CD8-positive, alpha-beta memory T cell (primary cell): Measurements from ENCODE around the gene CETP. TPM values are rescaled to one million over a fixed set of nuclear protein-coding genes. Genes with fewer than 3 reads are reported as not detected.

Experiments used
- CTCF ChIA-PET: fragments of 350-600 bp; sonication (Branson Sonifier 250); formaldehyde crosslinking; loops from one replicate; lab custom pipeline; 2021; ENCODE audit warnings: antibody characterized with exemption; lab: Charles Lee
- POLR2A ChIA-PET: fragments of 350-600 bp; sonication (Branson Sonifier 250); formaldehyde crosslinking; loops from one replicate; lab custom pipeline; 2021; ENCODE audit warnings: antibody characterized with exemption; lab: Charles Lee
- DNase-seq, 5 donors: peaks; one replicate each; pipeline versions ENCODE4 v3.0.0 to v3.0.0-alpha.2; 2020 to 2022; ENCODE audit warnings: mixed read lengths in 1 of 5
- H3K27ac ChIP-seq: one replicate; pipeline ENCODE4 v1.7.0; 2013; ENCODE audit warnings: low read depth, mild to moderate bottlenecking, low read length, moderate library complexity
- H3K27me3 ChIP-seq: 2 replicates; pipeline ENCODE4 v1.7.0; 2013; ENCODE audit warnings: low read length, mild to moderate bottlenecking; ENCODE audit not compliant: insufficient read depth, poor library complexity, severe bottlenecking
- H3K36me3 ChIP-seq: 2 replicates; pipeline ENCODE4 v1.7.0; 2013; ENCODE audit warnings: mild to moderate bottlenecking, low read length, moderate library complexity; ENCODE audit not compliant: insufficient read depth
- H3K4me1 ChIP-seq: 2 replicates; pipeline ENCODE4 v1.7.0; 2013; ENCODE audit warnings: mild to moderate bottlenecking, low read length, moderate library complexity; ENCODE audit not compliant: insufficient read depth
- H3K4me3 ChIP-seq: 2 replicates; pipeline ENCODE4 v1.7.0; 2013; ENCODE audit warnings: mild to moderate bottlenecking, low read length
- H3K9me3 ChIP-seq: 2 replicates; pipeline ENCODE4 v1.7.0; 2013; ENCODE audit warnings: mild to moderate bottlenecking, low read length
- H3K27ac Mint-ChIP-seq, 8 donors: one replicate each; pipeline ENCODE4 v1.8.0; 2020 to 2021; ENCODE audit warnings: mixed read lengths in 8 of 8, mild to moderate bottlenecking in 6 of 8, inconsistent platforms in 3 of 8, moderate library complexity in 3 of 8
- H3K27me3 Mint-ChIP-seq, 2 donors: one replicate each; pipeline ENCODE4 v1.8.0; 2020 to 2021; ENCODE audit warnings: mixed read lengths in 2 of 2, mild to moderate bottlenecking in 1 of 2, moderate library complexity in 1 of 2
- H3K36me3 Mint-ChIP-seq, 3 donors: one replicate each; pipeline ENCODE4 v1.8.0; 2020 to 2021; ENCODE audit warnings: mixed read lengths in 3 of 3, inconsistent platforms in 1 of 3, mild to moderate bottlenecking in 1 of 3
- H3K4me1 Mint-ChIP-seq, 3 donors: one replicate each; pipeline ENCODE4 v1.8.0; 2020 to 2021; ENCODE audit warnings: mixed read lengths in 3 of 3, inconsistent platforms in 1 of 3, mild to moderate bottlenecking in 1 of 3
- H3K4me3 Mint-ChIP-seq, 7 donors: one replicate each; pipeline ENCODE4 v1.8.0; 2020 to 2021; ENCODE audit warnings: mixed read lengths in 7 of 7, mild to moderate bottlenecking in 6 of 7, moderate library complexity in 4 of 7, inconsistent platforms in 2 of 7
- H3K9me3 Mint-ChIP-seq, 5 donors: one replicate each; pipeline ENCODE4 v1.8.0; 2020 to 2022; ENCODE audit warnings: mixed read lengths in 5 of 5, mild to moderate bottlenecking in 3 of 5, moderate library complexity in 2 of 5, inconsistent platforms in 1 of 5
- polyA plus RNA-seq: library from polyadenylated mRNA; unstranded; fragments of 300-500 nt; fragmentation: Illumina TruSeq; gene quantifications from one replicate; pipeline ENCODE4 v1.2.3, GENCODE V29; 2021
- total RNA-seq, 2 experiments: library from RNA; stranded (reverse); gene quantifications; one replicate each; pipeline ENCODE4 v1.2.3, GENCODE V29; 2021

Gene CETP
- total and polyA plus RNA-seq, 3 experiments from 2014 or later = not detected

- Mint-ChIP-seq H3K9me3 (no peaks in the 10 kb centered on the region), H3K27ac (peak overlapping the region in 2 of 8 donors; percentile 42 to 84), H3K36me3 (peaks cover 0 to 2% (median 0%) of the 10 kb centered on the region in 3 donors), H3K4me1 (peaks cover 14 to 16% (median 14%) of the 10 kb centered on the region in 3 donors), H3K27me3 (peaks cover 0 to 7% of the 10 kb centered on the region in 2 donors), H3K4me3 (no peak overlapping the region)
- Histone ChIP-seq H3K9me3 (no peaks in the 10 kb centered on the region), H3K27me3 (no peaks in the 10 kb centered on the region), H3K36me3 (no peaks in the 10 kb centered on the region), H3K4me1 (peaks cover 15% of the 10 kb centered on the region), H3K4me3 (no peak overlapping the region), H3K27ac (no peak overlapping the region)
- DNase-seq = no peak
- ChIA-PET POLR2A (interaction anchor here (0.5 kb wide), 1 partner anchor 12 kb away, joined by 3 read pairs; no protein-coding TSS in a partner anchor), CTCF (interaction anchor here (1.1 to 1.7 kb wide), 2 partner anchors 8 to 15 kb away, joined by 3 to 4 read pairs; no protein-coding TSS in a partner anchor)
Measured at GRCh38 chr16:56919099-56919800, 42.5 kb upstream of the CETP start.

GRCh38 chr16:56921571-56921970 lies 40.2 kb upstream of the CETP start:
- H3K27ac Mint-ChIP-seq = peak overlapping the region in 1 of 8 donors; percentile 86
- no peaks in the 10 kb centered on the region for H3K36me3 ChIP-seq
- H3K4me3 Mint-ChIP-seq = no peak overlapping the region
- no peaks in the 10 kb centered on the region for H3K9me3 Mint-ChIP-seq
- H3K9me3 ChIP-seq = no peaks in the 10 kb centered on the region
- CTCF ChIA-PET = interaction anchor here (1.1 kb wide), 1 partner anchor 23 kb away, joined by 3 read pairs; no protein-coding TSS in a partner anchor
- peaks cover 0 to 2% (median 0%) of the 10 kb centered on the region in 3 donors for H3K36me3 Mint-ChIP-seq
- no peak overlapping the region for H3K27ac ChIP-seq
- no peak for DNase-seq
- peaks cover 17 to 22% (median 18%) of the 10 kb centered on the region in 3 donors for H3K4me1 Mint-ChIP-seq
- no peak overlapping the region for H3K4me3 ChIP-seq
- POLR2A ChIA-PET = no interaction called here
- H3K27me3 ChIP-seq = no peaks in the 10 kb centered on the region
- H3K27me3 Mint-ChIP-seq = peaks cover 0 to 7% of the 10 kb centered on the region in 2 donors
- H3K4me1 ChIP-seq = peaks cover 10% of the 10 kb centered on the region

DNA sequence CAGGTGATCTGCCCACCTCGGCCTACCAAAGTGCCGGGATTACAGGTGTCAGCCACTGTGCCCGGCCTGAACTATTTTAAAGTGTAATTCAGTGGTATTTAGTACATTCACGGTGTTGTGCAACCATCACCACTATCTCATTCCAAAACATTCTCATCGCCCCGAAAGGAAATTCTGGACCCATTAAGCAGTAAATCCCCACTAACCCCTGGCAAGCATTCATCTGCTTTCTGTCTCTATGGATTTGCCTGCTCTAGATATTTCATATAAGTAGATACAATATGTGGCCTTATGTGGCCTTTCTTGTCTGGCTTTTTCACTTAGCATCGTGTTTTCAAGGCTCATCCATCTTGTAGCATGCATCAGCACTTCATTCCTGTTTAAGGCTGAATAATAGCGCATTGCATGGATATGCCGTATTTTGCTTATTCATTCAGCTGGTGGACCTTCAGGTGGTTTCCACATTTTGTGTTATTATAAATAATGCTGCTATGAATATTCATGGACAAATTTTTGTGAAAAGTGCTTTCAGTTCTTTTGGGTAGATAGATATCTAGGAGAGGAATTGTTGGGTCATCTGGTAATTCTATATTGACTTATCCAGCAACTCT lies 38.2 kb upstream of the CETP start:
- Mint-ChIP-seq H3K27ac (no peak overlapping the region), H3K9me3 (no peaks in the 10 kb centered on the region), H3K27me3 (peaks cover 0 to 2% of the 10 kb centered on the region in 2 donors), H3K4me1 (peaks cover 6 to 10% (median 7%) of the 10 kb centered on the region in 3 donors), H3K36me3 (peaks cover 0 to 4% (median 0%) of the 10 kb centered on the region in 3 donors), H3K4me3 (no peak overlapping the region)
- DNase-seq = no peak
- H3K36me3 ChIP-seq = no peaks in the 10 kb centered on the region
- H3K27me3 ChIP-seq = no peaks in the 10 kb centered on the region
- no peaks in the 10 kb centered on the region for H3K4me1 ChIP-seq
- no peak overlapping the region for H3K4me3 ChIP-seq
- no peak overlapping the region for H3K27ac ChIP-seq
- ChIA-PET CTCF (no interaction called here), POLR2A (interaction anchor here (0.9 kb wide), 1 partner anchor 61 kb away, joined by 3 read pairs; no protein-coding TSS in a partner anchor)
- H3K9me3 ChIP-seq = no peaks in the 10 kb centered on the region

GRCh38 chr16:56927471-56927870 lies 34.3 kb upstream of the CETP start:
- no peak for DNase-seq
- no peak overlapping the region for H3K27ac ChIP-seq

DNA sequence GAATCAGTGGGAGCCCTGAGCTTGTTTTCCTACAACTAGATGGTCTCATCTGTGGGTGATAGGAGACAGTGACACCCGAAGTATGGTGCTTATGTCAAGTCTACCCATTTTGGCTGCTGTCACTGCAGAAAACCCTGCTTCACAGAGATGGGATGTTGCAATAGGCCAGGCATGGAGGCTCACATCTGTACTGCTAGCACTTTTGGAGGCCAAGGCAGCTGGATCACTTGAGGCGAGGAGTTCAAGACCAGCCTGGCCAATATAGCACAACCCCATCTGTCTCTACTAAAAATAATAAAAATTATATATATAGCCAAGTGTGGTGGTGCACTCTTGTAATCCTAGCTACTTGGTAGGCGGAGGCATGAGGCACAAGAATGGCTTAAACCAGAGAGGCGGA lies 32.1 kb upstream of the CETP start:
- H3K36me3 ChIP-seq = no peaks in the 10 kb centered on the region
- H3K36me3 Mint-ChIP-seq = peaks cover 0 to 24% (median 3%) of the 10 kb centered on the region in 3 donors
- no peak overlapping the region for H3K4me3 ChIP-seq
- CTCF ChIA-PET = no interaction called here
- H3K9me3 Mint-ChIP-seq = no peaks in the 10 kb centered on the region
- H3K27me3 Mint-ChIP-seq = peaks cover 0 to 5% of the 10 kb centered on the region in 2 donors
- H3K27ac Mint-ChIP-seq = peak overlapping the region in 2 of 8 donors; percentile 12 to 29
- H3K27ac ChIP-seq = no peak overlapping the region
- POLR2A ChIA-PET = no interaction called here
- H3K4me3 Mint-ChIP-seq = peak overlapping the region in 1 of 7 donors; percentile 100
- H3K4me1 ChIP-seq = peaks cover 23% of the 10 kb centered on the region
- no peak for DNase-seq
- H3K9me3 ChIP-seq = no peaks in the 10 kb centered on the region
- peaks cover 25 to 28% (median 26%) of the 10 kb centered on the region in 3 donors for H3K4me1 Mint-ChIP-seq
- H3K27me3 ChIP-seq = no peaks in the 10 kb centered on the region

More at GRCh38 chr16:56927471-56927870, 34.3 kb upstream of the CETP start:
- H3K4me3 ChIP-seq = no peak overlapping the region
- no peak overlapping the region for H3K27ac Mint-ChIP-seq
- no peaks in the 10 kb centered on the region for H3K9me3 Mint-ChIP-seq
- H3K27me3 Mint-ChIP-seq = peaks cover 0 to 4% of the 10 kb centered on the region in 2 donors
- H3K4me3 Mint-ChIP-seq = no peak overlapping the region
- ChIA-PET POLR2A (interaction anchor here (0.6 kb wide), 1 partner anchor 10 kb away, joined by 3 read pairs; no protein-coding TSS in a partner anchor), CTCF (interaction anchor here (1.2 kb wide), 1 partner anchor 9 kb away, joined by 4 read pairs; no protein-coding TSS in a partner anchor)
- H3K4me1 Mint-ChIP-seq = peaks cover 14 to 16% (median 15%) of the 10 kb centered on the region in 3 donors
- peaks cover 9% of the 10 kb centered on the region for H3K4me1 ChIP-seq
- H3K36me3 ChIP-seq = no peaks in the 10 kb centered on the region
- H3K9me3 ChIP-seq = no peaks in the 10 kb centered on the region
- peaks cover 0 to 5% (median 3%) of the 10 kb centered on the region in 3 donors for H3K36me3 Mint-ChIP-seq
- no peaks in the 10 kb centered on the region for H3K27me3 ChIP-seq

- CTCF ChIA-PET = interaction anchor here (0.6 to 1.3 kb wide), 3 partner anchors 64 to 195 kb away, joined by 3 to 7 read pairs (median 3); no protein-coding TSS in a partner anchor
- H3K4me1 Mint-ChIP-seq = peaks cover 30 to 34% (median 33%) of the 10 kb centered on the region in 3 donors
- no peak for DNase-seq
- Histone ChIP-seq H3K36me3 (peaks cover 8% of the 10 kb centered on the region), H3K27ac (peak overlapping the region; percentile 95), H3K9me3 (no peaks in the 10 kb centered on the region), H3K27me3 (no peaks in the 10 kb centered on the region), H3K4me1 (peaks cover 33% of the 10 kb centered on the region), H3K4me3 (no peak overlapping the region)
- POLR2A ChIA-PET = interaction anchor here (0.6 to 2.6 kb wide), 8 partner anchors 11 to 585 kb away, joined by 3 to 18 read pairs (median 5); partner anchors contain the start of genes PSME3IP1 and RSPRY1
- peaks cover 5 to 34% (median 12%) of the 10 kb centered on the region in 3 donors for H3K36me3 Mint-ChIP-seq
- peak overlapping the region; percentile 91 to 99 (median 97) for H3K27ac Mint-ChIP-seq
- H3K27me3 Mint-ChIP-seq = peaks cover 0 to 5% of the 10 kb centered on the region in 2 donors
- H3K4me3 Mint-ChIP-seq = peak overlapping the region; percentile 73 to 100 (median 98)
- H3K9me3 Mint-ChIP-seq = no peaks in the 10 kb centered on the region
Measured at GRCh38 chr16:56930486-56931270, 31.1 kb upstream of the CETP start.

DNA sequence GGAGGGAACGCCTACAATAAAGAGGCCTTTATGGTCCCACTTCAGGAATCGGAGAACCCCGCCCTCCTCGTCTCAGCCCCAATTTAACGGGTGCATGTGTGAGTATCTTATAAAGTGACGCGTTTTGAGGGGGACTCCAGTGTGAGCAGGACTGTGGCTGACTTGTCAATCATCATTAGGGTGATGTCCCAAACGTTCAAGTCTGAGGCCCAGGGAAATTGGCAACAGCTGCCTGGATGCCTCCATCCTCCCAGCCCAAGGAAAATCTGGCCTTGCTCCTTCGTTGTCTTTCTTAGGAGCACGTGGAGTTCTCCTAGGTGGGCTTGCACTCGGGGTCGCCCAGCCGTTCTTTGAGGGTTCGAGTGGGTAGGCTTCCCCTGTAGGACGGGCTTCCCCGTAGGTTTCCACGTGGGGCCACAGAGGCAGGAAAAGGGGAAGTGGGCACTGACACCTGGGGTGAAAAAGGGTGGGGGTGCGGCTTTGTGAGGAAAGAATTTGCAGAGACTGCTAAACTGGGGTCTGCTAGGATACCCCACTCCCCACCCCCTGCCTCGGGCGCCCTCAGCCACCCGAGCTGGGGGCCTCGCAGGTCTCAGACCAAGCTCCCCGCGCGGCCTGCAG lies 30.4 kb upstream of the CETP start:
- Histone ChIP-seq H3K27ac (peak overlapping the region; percentile 95), H3K4me3 (peak overlapping the region; percentile 63), H3K36me3 (peaks cover 15% of the 10 kb centered on the region), H3K4me1 (peaks cover 40% of the 10 kb centered on the region), H3K9me3 (no peaks in the 10 kb centered on the region), H3K27me3 (no peaks in the 10 kb centered on the region)
- peaks cover 0 to 5% of the 10 kb centered on the region in 2 donors for H3K27me3 Mint-ChIP-seq
- DNase-seq = peak in 1 of 5 donors; percentile 53
- ChIA-PET CTCF (interaction anchor here (0.6 to 1.3 kb wide), 4 partner anchors 62 to 288 kb away, joined by 3 to 7 read pairs (median 4); no protein-coding TSS in a partner anchor), POLR2A (interaction anchor here (0.6 to 2.6 kb wide), 16 partner anchors 10 to 585 kb away, joined by 3 to 14 read pairs (median 4); partner anchors contain the start of genes CIAPIN1, COQ9, MT1X and NUDT21)
- H3K9me3 Mint-ChIP-seq = no peaks in the 10 kb centered on the region
- H3K4me1 Mint-ChIP-seq = peaks cover 31 to 41% (median 40%) of the 10 kb centered on the region in 3 donors
- peaks cover 5 to 39% (median 16%) of the 10 kb centered on the region in 3 donors for H3K36me3 Mint-ChIP-seq
- peak overlapping the region; percentile 95 to 100 (median 98) for H3K4me3 Mint-ChIP-seq
- H3K27ac Mint-ChIP-seq = peak overlapping the region; percentile 91 to 99 (median 97)
